ENCODE results near the gene CD274.
"Not testable (repeated sequence)": the region's sequence is repeated elsewhere in the genome, so short reads cannot be mapped to it uniquely, and the experiment has no call there.

The CD274 gene

DNA sequence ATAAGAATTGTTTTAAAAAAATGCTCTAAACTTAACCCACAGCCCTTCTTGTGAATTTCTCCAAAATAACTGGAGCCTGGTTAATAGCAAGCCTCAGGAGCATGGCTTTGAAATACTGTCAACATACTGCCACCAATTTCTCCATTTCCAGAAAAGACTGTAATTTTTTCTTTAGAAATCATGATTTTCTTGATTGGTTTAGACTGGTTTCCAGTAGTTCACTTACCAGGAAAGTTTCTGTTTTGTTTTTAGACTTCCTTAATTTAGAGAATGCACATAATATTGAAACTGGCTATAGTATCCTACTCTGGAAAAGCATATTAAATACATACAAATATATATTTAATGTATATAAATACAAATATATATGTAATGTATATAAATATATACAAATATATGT lies 4.5 kb upstream of the CD274 start:
- Mint-ChIP-seq H3K4me1 (peaks cover 53% of the 10 kb centered on the region), H3K27ac (no peak overlapping the region), H3K9me3 (peaks cover 2% of the 10 kb centered on the region), H3K36me3 (no peaks in the 10 kb centered on the region), H3K4me3 (no peak overlapping the region), H3K27me3 (no peaks in the 10 kb centered on the region)
- no peak for DNase-seq
- CTCF ChIA-PET = interaction anchor here (1.0 kb wide), 1 partner anchor 65 kb away, joined by 3 read pairs; the partner anchor contains the start of gene PDCD1LG2

DNA sequence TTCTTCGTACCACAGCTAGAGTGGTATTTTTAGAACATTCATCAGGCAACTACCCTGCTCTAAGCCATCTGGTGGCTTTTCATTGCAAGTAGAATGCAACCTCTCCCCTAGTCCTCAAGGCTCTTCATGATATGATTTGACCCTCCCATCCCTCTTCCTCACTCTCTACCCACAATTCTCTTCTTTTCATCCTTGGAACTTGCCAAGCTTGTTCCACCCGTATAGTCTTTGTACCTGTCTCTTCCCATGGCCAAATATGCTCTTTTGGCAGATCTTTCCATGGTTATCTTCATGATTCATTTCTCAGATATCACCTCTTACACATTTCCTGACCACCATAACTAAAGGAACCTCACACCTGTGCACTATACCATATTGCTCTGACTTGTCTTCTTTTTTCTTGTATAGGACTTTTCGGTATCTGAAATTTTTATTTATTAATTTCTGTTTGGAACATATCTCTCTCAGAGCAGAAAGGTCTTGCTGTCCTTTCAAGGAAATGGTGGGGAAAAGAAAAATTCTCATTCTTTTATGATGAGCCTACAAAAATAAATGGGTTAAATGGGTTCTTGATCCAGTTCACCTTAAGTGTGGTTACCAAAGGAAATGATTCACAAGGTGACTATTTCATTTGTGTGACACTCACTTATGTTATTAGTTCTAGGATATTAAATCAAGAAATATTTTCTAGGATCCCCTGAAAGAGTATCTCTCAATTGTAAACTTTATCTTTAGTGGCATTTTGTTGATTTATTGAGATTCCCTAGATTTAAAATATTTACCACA lies 3.7 kb upstream of the CD274 start:
- Mint-ChIP-seq H3K4me1 (peaks cover 56% of the 10 kb centered on the region), H3K4me3 (no peak overlapping the region), H3K36me3 (no peaks in the 10 kb centered on the region), H3K9me3 (peaks cover 2% of the 10 kb centered on the region), H3K27me3 (no peaks in the 10 kb centered on the region), H3K27ac (no peak overlapping the region)
- no peak for DNase-seq
- CTCF ChIA-PET = interaction anchor here (1.0 kb wide), 1 partner anchor 64 kb away, joined by 3 read pairs; the partner anchor contains the start of gene PDCD1LG2

DNA sequence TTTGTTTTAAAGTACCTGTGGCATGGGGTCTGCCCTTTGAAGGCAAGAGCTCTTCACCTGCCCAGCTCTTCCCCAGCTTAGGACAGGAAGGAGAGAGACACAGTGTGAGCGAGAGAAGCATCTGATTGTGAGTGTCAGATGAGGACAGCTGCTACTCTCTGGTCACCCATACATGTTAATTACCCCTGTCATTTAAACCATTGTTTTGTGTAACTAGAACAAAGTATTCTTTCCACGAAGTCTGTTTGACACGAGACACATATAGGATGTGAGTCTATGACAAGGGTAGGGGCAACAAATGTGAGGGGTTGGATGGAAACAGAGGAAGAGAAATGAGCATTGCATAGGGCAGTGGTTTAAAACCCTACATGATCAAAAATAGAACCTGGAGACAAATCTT lies 3.0 kb upstream of the CD274 start:
- Mint-ChIP-seq H3K4me3 (no peak overlapping the region), H3K9me3 (peaks cover 2% of the 10 kb centered on the region), H3K4me1 (peaks cover 62% of the 10 kb centered on the region), H3K27ac (peak overlapping the region; percentile 52), H3K36me3 (no peaks in the 10 kb centered on the region), H3K27me3 (no peaks in the 10 kb centered on the region)
- CTCF ChIA-PET = interaction anchor here (1.0 to 4.0 kb wide), 4 partner anchors 136 to 684 kb away, joined by 3 to 122 read pairs (median 16); no protein-coding TSS in a partner anchor
- DNase-seq = no peak

DNA sequence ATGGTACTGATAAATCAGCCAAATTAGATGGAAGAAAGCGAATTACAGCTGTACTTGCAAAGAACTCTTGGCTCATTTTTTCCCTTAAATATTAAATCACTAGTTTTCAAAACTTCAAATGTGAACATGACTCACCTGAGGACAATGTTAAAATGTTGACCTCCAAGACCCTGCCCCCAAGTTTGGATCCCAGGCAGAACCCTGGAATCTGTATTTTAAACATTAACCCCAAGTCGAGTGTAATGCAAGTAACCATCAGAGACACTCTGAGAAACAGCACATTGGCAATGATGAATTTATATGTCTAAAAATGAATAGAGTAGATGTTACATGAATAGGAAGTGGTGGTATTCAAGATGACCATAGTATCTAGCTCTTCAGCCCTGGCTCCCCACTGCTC lies 2.3 kb upstream of the CD274 start:
- Mint-ChIP-seq H3K27me3 (no peaks in the 10 kb centered on the region), H3K27ac (no peak overlapping the region), H3K4me1 (peaks cover 67% of the 10 kb centered on the region), H3K36me3 (no peaks in the 10 kb centered on the region), H3K4me3 (no peak overlapping the region), H3K9me3 (peaks cover 2% of the 10 kb centered on the region)
- CTCF ChIA-PET = interaction anchor here (1.0 to 4.0 kb wide), 6 partner anchors 9 to 684 kb away, joined by 3 to 122 read pairs (median 28); partner anchors contain the start of gene PLGRKT
- DNase-seq = no peak

DNA sequence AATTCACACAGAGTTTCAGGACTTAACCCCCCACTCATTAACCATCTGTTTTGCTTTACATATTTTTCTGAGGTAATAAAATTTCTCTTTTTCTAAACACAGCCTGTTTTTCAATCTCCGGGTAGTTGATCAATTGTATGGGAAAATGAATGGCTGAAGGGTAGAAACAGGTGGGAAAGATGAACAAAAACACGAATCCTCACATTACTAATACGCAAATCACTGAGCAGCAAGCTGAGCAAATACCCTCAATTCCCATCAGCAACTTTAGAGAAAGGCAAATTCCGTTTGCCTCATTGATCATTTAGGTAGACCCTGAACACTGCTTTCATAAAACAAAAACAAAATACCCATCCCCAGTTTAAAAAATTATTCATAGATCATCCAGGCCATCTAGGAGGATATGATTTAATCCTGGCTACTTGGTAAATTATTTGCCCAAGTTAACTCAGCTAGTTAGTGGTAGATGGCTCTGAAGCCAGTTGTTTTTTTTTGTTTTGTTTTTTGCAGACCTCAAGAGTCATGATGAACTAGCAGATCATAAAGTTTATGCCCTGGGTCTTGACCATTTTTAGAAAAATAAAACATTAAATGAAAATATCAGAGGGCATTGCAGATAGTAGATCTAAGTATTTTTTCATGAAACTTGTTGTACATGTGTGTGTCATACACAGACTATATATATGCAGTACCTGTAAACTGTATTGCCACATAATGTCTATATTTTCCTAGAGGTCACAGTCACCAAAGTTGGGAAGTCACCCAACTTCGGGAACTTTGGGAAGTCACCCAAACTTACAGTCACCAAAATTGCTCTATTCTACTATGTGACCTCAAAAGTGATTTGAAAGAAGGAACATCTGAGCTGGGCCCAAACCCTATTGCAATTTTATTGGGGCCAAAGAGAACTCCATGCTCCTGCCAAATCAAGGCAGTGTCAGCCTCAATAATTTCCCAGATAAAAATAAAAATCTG lies 1.6 kb upstream of the CD274 start:
- Mint-ChIP-seq H3K4me1 (peaks cover 74% of the 10 kb centered on the region), H3K27ac (peak overlapping the region; percentile 90), H3K9me3 (peaks cover 2% of the 10 kb centered on the region), H3K4me3 (peak overlapping the region; percentile 89), H3K27me3 (no peaks in the 10 kb centered on the region), H3K36me3 (no peaks in the 10 kb centered on the region)
- no peak for DNase-seq
- CTCF ChIA-PET = interaction anchor here (0.7 to 4.0 kb wide), 12 partner anchors 10 to 685 kb away, joined by 3 to 122 read pairs (median 7); partner anchors contain the start of gene PLGRKT

DNA sequence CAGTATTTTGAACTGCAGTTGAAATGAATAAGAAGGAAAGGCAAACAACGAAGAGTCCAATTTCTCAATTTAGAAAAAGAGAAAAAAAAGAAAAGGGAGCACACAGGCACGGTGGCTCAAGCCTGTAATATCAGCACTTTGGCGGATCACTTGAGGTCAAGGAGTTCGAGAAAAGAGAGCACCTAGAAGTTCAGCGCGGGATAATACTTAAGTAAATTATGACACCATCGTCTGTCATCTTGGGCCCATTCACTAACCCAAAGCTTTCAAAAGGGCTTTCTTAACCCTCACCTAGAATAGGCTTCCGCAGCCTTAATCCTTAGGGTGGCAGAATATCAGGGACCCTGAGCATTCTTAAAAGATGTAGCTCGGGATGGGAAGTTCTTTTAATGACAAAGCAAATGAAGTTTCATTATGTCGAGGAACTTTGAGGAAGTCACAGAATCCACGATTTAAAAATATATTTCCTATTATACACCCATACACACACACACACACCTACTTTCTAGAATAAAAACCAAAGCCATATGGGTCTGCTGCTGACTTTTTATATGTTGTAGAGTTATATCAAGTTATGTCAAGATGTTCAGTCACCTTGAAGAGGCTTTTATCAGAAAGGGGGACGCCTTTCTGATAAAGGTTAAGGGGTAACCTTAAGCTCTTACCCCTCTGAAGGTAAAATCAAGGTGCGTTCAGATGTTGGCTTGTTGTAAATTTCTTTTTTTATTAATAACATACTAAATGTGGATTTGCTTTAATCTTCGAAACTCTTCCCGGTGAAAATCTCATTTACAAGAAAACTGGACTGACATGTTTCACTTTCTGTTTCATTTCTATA lies 602 bp upstream of the CD274 start:
- peaks cover 79% of the 10 kb centered on the region for H3K4me1 Mint-ChIP-seq
- H3K36me3 Mint-ChIP-seq = no peaks in the 10 kb centered on the region
- H3K9me3 Mint-ChIP-seq = peaks cover 2% of the 10 kb centered on the region
- H3K4me3 Mint-ChIP-seq = peak overlapping the region; percentile 89
- CTCF ChIA-PET = interaction anchor here (0.7 to 4.0 kb wide), 24 partner anchors 7 to 691 kb away, joined by 3 to 122 read pairs (median 4); partner anchors contain the start of genes PDCD1LG2, PLGRKT and RIC1
- DNase-seq = no peak
- peak overlapping the region; percentile 90 for H3K27ac Mint-ChIP-seq
- H3K27me3 Mint-ChIP-seq = no peaks in the 10 kb centered on the region

DNA sequence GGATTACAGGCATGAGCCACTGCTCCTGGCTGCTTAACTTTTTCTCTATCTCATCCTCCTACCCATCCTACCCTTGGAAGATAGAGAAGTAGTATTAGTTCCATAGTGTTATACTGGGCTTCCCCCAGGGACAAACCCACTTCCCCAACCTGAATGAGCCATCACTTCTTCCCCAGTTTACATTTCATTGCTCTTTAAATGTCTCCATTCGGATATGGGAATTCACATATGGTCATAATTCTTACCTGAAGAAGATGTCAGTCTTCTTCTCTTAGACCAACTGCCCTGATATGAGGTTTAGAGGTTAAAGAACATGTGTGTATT lies 1.9 kb downstream of the CD274 start:
- peaks cover 75% of the 10 kb centered on the region for H3K4me1 Mint-ChIP-seq
- peak overlapping the region; percentile 89 for H3K4me3 Mint-ChIP-seq
- no peak for DNase-seq
- H3K27ac Mint-ChIP-seq = peak overlapping the region; percentile 87
- H3K36me3 Mint-ChIP-seq = peaks cover 10% of the 10 kb centered on the region
- CTCF ChIA-PET = interaction anchor here (1.7 kb wide), 1 partner anchor 138 kb away, joined by 7 read pairs; no protein-coding TSS in a partner anchor
- no peaks in the 10 kb centered on the region for H3K27me3 Mint-ChIP-seq
- no peaks in the 10 kb centered on the region for H3K9me3 Mint-ChIP-seq

DNA sequence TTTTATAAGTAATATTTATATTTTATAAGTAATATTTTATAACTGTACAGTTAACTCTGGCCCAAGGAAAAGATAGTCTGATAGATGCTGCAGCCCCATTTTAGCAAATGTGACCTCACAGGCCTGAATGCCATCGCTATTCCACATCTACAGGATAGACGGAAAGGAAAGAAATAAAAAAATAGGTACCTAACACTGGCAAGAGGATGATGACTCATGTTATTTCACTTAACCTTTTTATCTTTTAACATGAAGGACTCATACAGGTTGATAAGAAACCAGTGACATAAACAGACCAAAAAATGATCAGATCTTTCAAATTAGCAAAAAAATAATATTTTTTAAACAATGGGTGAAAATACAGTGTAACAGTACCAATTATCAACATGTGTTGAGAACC lies 2.7 kb downstream of the CD274 start:
- peak overlapping the region; percentile 22 for H3K4me3 Mint-ChIP-seq
- no peaks in the 10 kb centered on the region for H3K9me3 Mint-ChIP-seq
- no peaks in the 10 kb centered on the region for H3K27me3 Mint-ChIP-seq
- H3K36me3 Mint-ChIP-seq = peaks cover 17% of the 10 kb centered on the region
- H3K4me1 Mint-ChIP-seq = peaks cover 71% of the 10 kb centered on the region
- peak overlapping the region; percentile 42 for H3K27ac Mint-ChIP-seq
- DNase-seq = no peak
- CTCF ChIA-PET = interaction anchor here (1.7 kb wide), 1 partner anchor 137 kb away, joined by 7 read pairs; no protein-coding TSS in a partner anchor

DNA sequence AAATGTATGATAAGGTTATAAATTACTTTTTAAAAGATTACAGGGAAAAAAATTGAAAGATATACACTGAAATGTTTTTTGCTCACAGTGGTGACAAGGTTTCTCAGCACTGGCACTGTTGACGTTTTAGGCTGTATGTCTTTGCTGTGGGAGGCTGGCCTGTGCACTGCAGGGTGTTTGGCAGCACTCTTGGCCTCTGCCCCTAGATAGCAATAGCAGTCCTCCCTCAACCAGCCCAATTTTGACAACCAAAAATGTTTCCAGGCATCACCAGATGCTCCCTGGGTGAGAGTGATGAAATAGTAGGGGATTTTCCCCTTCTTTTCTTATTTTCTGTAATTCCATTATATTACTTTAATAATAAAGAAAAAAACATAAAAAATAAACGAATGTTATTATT lies 3.3 kb downstream of the CD274 start:
- H3K36me3 Mint-ChIP-seq = peaks cover 24% of the 10 kb centered on the region
- H3K4me3 Mint-ChIP-seq = no peak overlapping the region
- no peaks in the 10 kb centered on the region for H3K27me3 Mint-ChIP-seq
- no peaks in the 10 kb centered on the region for H3K9me3 Mint-ChIP-seq
- peak; percentile 29 for DNase-seq
- peaks cover 67% of the 10 kb centered on the region for H3K4me1 Mint-ChIP-seq
- H3K27ac Mint-ChIP-seq = peak overlapping the region; percentile 75
- CTCF ChIA-PET = interaction anchor here (1.7 kb wide), 1 partner anchor 136 kb away, joined by 7 read pairs; no protein-coding TSS in a partner anchor

DNA sequence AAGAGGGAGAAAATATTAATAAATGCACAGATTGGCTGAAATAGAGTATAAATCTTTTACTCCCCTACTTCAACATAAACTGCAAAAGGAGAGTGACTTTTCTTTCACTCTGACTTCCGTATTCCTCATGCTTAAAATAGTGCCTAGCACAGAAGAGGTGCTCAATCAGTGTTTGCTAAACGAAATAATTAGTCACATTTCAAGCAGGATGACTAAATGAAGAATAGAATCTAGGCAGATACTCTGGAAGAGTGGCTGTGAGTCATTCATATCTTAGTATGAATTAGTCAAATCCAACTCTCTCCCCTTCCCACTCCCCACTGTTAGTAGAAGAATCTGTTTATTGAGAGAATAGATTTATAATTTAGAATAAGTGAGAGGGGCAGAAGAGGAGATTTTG lies 4.8 kb downstream of the CD274 start:
- CTCF ChIA-PET = interaction anchor here (0.6 to 1.8 kb wide), 4 partner anchors 12 to 263 kb away, joined by 3 to 8 read pairs (median 4); no protein-coding TSS in a partner anchor
- H3K4me1 Mint-ChIP-seq = peaks cover 69% of the 10 kb centered on the region
- H3K9me3 Mint-ChIP-seq = no peaks in the 10 kb centered on the region
- no peaks in the 10 kb centered on the region for H3K27me3 Mint-ChIP-seq
- no peak for DNase-seq
- H3K27ac Mint-ChIP-seq = peak overlapping the region; percentile 19
- peaks cover 39% of the 10 kb centered on the region for H3K36me3 Mint-ChIP-seq
- peak overlapping the region; percentile 16 for H3K4me3 Mint-ChIP-seq

DNA sequence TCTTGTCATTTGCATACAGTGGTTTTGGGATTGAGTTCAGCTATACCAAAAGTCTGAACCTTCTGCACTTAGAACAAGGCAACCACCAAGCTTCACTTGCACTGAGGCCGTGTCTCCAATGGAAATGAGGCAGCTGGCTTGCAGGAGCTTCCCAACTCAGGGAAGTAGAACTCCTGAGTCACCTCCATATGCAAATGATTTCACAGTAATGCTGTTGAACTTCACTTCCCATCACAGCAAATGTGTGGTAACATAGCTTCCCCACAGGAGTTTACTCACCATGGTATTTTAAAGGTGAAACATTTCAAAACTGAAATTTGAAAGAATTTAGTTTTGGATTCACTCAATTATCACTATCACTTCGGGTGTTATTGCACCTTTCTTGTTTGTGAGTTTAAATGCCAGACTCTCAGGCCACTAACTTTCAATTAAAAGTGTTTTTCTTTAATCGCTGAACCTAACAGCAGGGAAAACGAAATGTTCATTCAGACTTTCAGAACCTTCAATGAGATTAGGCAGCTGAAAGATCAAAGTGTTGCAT lies 9.0 kb downstream of the CD274 start:
- Mint-ChIP-seq H3K4me3 (peak overlapping the region; percentile 21), H3K36me3 (peaks cover 61% of the 10 kb centered on the region), H3K27me3 (no peaks in the 10 kb centered on the region), H3K27ac (peak overlapping the region; percentile 33), H3K4me1 (peaks cover 46% of the 10 kb centered on the region), H3K9me3 (no peaks in the 10 kb centered on the region)
- CTCF ChIA-PET = interaction anchor here (1.5 to 2.1 kb wide), 2 partner anchors 9 to 17 kb away, joined by 3 to 8 read pairs; partner anchors contain the start of gene CD274
- DNase-seq = no peak

DNA sequence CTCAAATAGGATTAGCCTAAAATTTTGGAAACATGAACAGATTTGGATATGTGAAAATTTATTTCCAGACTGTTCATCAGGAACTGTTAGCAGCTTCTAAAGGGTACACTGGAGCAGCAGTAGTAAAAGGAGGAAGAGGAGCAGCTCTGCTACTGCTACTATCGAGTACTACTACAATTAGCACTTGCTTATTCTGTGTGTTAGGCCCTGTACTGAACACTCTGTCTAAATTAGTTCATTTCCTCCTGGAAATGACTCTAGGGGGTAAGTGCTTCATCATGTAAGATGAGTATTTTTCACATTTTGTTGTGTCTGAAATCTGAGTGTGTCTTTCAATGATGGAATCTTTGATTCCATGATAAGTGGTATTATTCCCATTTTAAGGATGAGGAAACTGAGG lies 9.8 kb downstream of the CD274 start:
- peaks cover 40% of the 10 kb centered on the region for H3K4me1 Mint-ChIP-seq
- H3K36me3 Mint-ChIP-seq = peaks cover 67% of the 10 kb centered on the region
- DNase-seq = no peak
- CTCF ChIA-PET = interaction anchor here (1.5 to 2.1 kb wide), 2 partner anchors 9 to 18 kb away, joined by 3 to 8 read pairs; partner anchors contain the start of gene CD274
- no peak overlapping the region for H3K4me3 Mint-ChIP-seq
- H3K27me3 Mint-ChIP-seq = no peaks in the 10 kb centered on the region
- no peaks in the 10 kb centered on the region for H3K9me3 Mint-ChIP-seq
- H3K27ac Mint-ChIP-seq = no peak overlapping the region

DNA sequence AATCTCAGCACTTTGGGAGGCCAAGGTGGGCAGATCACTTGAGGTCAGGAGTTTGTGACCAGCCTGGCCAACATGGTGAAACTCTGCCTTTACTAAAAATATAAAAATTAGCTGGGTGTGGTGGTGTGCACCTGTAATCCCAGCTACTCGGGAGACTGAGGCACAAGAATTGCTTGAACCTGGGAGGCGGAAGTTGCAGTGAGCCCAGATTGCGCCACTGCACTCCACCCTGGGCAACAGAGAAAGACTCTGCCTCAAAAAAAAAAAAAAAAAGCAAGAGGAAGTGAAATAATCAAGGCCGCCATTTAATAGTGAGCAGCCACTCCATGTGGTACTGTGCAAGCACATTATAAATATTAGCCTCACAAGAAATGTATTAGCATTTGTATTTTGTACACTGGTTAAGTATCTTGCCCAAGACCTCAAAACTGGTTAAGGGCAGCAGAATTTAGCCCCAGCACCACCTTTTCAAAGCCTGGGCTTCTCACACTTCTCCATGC lies 14.5 kb downstream of the CD274 start:
- H3K9me3 Mint-ChIP-seq, CTCF ChIA-PET, H3K4me1 Mint-ChIP-seq, H3K27me3 Mint-ChIP-seq, H3K27ac Mint-ChIP-seq, H3K4me3 Mint-ChIP-seq, DNase-seq: not testable (repeated sequence)
- peaks cover 65% of the 10 kb centered on the region for H3K36me3 Mint-ChIP-seq
